ENCODE measurements around the gene FBXO48.

DNA sequence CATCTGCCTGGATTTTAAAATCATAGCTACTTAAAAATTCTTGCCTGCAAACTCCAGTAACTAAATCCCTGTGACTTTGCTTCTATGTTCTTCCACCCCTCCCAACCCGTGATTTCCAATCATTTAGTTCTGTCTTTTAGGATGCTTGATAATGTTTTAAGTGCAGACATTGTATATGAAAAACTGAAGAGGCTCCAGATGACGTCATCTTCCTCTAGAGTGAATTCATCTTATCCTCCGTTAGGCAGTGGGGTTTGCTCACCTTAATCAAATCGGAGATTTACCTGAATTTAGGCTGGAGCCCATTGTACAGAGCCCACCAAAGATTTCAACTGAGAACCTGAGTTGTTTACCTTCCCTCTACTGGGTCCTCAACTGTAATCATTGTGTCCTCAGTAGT, 10.9 kb downstream of the FBXO48 start:
- TF ChIP-seq FOXA1 (IDR thresholded peaks at IDR 0.05), result no peak
- TF ChIP-seq FOXM1 (IDR thresholded peaks at IDR 0.05; ENCODE audit: borderline replicate concordance), result no peak
- TF ChIP-seq ELF4 (IDR thresholded peaks at IDR 0.05), result no peak
- TF ChIP-seq ARNT (IDR thresholded peaks at IDR 0.05), result no peak
- TF ChIP-seq SP1 (IDR thresholded peaks at IDR 0.05), result no peak
- TF ChIP-seq L3MBTL2 (conservative IDR thresholded peaks at IDR 0.05), result no peak
- no peak for TF ChIP-seq LEF1 (IDR thresholded peaks at IDR 0.05; ENCODE audit: borderline replicate concordance)
- TF ChIP-seq NFRKB (IDR thresholded peaks at IDR 0.05), result no peak
- no peak for TF ChIP-seq FOXK2 (IDR thresholded peaks at IDR 0.05)
- TF ChIP-seq BHLHE40 (IDR thresholded peaks at IDR 0.05; ENCODE audit: borderline replicate concordance), result no peak
- no peak for TF ChIP-seq CTBP1 (IDR thresholded peaks at IDR 0.05; ENCODE audit: borderline replicate concordance)

Data from HEK293T (cell line).